ENCODE results near the gene ANKRD28.

The ANKRD28 gene

GRCh38 chr3:15726881-15727280, 70.9 kb downstream of the ANKRD28 start:
- TF ChIP-seq, protein P1, sequence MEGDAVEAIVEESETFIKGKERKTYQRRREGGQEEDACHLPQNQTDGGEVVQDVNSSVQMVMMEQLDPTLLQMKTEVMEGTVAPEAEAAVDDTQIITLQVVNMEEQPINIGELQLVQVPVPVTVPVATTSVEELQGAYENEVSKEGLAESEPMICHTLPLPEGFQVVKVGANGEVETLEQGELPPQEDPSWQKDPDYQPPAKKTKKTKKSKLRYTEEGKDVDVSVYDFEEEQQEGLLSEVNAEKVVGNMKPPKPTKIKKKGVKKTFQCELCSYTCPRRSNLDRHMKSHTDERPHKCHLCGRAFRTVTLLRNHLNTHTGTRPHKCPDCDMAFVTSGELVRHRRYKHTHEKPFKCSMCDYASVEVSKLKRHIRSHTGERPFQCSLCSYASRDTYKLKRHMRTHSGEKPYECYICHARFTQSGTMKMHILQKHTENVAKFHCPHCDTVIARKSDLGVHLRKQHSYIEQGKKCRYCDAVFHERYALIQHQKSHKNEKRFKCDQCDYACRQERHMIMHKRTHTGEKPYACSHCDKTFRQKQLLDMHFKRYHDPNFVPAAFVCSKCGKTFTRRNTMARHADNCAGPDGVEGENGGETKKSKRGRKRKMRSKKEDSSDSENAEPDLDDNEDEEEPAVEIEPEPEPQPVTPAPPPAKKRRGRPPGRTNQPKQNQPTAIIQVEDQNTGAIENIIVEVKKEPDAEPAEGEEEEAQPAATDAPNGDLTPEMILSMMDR (IDR thresholded peaks at IDR 0.05; ENCODE audit: insufficient read depth, low read length, missing control alignments): no peak
- ChIA-PET POLR2A (no interaction called here), CTCF (interaction anchor here (1.0 to 1.1 kb wide), 2 partner anchors 85 to 96 kb away, joined by 3 read pairs; no protein-coding TSS in a partner anchor)
- no peak overlapping the region for H3K4me3 ChIP-seq (ENCODE audit: low read depth, low read length)
- DNase-seq (ENCODE audit: low read depth, low spot score): no peak

- CTCF ChIA-PET: interaction anchor here (0.6 to 1.0 kb wide), 2 partner anchors 9 to 86 kb away, joined by 3 read pairs; no protein-coding TSS in a partner anchor
These were observed 71.7 kb downstream of the ANKRD28 start for GRCh38 chr3:15726043-15726442.

DNA sequence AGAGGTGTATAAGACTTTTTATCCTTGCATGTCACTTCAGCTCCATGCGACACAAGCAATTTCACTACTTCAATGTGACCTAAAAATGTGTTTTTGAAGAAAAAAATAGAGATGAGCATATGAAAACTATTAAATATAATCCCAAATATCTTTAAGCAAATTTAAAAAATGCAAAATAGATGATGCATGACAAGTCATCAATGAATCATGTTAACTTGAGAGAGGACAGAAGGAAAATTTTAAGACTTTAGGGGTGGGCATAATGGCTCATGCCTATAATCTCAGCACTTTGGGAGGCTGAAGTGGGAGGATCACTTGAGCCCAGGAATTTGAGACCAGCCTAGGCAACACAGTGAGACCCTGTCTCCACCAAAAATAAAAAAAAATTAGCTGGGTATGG, 73.3 kb downstream of the ANKRD28 start:
- POLR2A ChIA-PET: no interaction called here
- no peak overlapping the region for H3K4me3 ChIP-seq (ENCODE audit: low read depth, low read length)
- CTCF ChIA-PET: no interaction called here
- TF ChIP-seq, protein P1 (IDR thresholded peaks at IDR 0.05; ENCODE audit: insufficient read depth, low read length, missing control alignments): no peak
- DNase-seq (ENCODE audit: low read depth, low spot score): no peak

More at GRCh38 chr3:15726043-15726442, 71.7 kb downstream of the ANKRD28 start:
- TF ChIP-seq, protein P1 (IDR thresholded peaks at IDR 0.05; ENCODE audit: insufficient read depth, low read length, missing control alignments): no peak
- DNase-seq (ENCODE audit: low read depth, low spot score): no peak
- POLR2A ChIA-PET: no interaction called here
- H3K4me3 ChIP-seq (ENCODE audit: low read depth, low read length): no peak overlapping the region

DNA sequence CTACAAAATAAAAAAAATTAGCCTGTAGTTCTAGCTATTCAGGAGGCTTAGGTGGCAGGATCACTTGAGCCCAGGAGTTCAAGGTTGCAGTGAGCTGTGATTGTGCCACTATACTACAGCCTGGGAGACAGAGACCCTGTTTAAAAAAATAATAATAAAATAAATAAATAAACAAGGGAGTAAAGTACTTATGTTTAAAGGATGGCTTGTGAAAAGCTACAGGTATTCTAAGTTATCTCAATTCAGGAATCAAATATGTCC, 74.2 kb downstream of the ANKRD28 start:
- CTCF ChIA-PET: no interaction called here
- POLR2A ChIA-PET: no interaction called here
- TF ChIP-seq, protein P1 (IDR thresholded peaks at IDR 0.05; ENCODE audit: insufficient read depth, low read length, missing control alignments): no peak
- no peak overlapping the region for H3K4me3 ChIP-seq (ENCODE audit: low read depth, low read length)
- no peak for DNase-seq (ENCODE audit: low read depth, low spot score)

DNA sequence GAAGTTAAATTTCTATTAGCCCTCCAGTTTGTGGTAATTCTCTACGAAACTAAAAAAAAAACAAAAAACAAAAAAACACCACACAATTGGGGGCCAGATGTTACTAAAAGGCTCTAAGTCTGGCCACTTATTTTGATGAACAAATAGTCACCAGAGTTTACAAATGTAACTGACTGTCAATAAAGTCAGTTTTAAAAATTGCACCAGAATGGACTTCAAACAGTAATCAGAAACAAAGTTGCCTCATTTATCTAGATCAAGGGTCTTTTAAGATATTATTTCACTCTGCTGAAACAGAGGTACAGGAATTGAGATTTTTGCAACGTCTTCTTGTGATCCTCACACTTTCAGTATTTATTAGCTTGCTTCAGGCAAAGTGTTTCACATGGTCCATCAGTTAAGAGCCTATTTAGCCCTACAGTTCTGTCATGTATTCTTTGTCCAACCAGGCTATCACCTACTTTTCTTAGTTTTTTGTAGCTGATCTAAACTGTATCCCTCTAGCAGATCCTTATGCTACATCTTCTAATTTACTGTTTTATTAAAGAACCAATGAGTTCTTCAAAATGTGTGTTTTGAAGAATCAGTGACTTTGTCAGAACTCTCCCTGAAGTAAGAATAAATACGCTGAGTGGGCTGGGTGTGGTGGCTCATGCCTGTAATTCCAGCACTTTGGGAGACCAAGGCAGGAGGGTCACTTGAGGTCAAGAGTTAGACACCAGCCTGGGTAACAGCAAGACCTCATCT, 74.7 kb downstream of the ANKRD28 start:
- H3K4me3 ChIP-seq (ENCODE audit: low read depth, low read length): no peak overlapping the region
- DNase-seq (ENCODE audit: low read depth, low spot score): no peak
- ChIA-PET POLR2A (no interaction called here), CTCF (no interaction called here)
- TF ChIP-seq, protein P1 (IDR thresholded peaks at IDR 0.05; ENCODE audit: insufficient read depth, low read length, missing control alignments): no peak

DNA sequence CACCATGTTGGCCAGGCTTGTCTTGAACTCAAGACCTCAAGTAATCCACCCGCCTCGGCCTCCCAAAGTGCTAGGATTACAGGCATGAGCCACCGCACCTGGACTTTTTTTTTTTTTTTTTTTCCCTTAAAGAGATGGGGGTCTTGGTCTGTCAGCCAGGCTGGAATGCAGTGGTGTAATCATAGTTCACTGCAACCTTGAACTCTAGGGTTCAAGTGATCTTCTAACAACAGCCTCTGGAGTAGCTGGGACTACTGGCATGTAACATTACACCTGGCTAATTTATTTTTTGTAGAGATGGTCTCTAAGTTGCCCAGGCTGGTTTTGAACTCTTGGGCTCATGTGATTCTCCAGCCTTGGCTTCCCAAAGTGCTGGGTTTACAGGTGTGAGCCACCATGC, 81.6 kb downstream of the ANKRD28 start:
- ChIA-PET CTCF (no interaction called here), POLR2A (no interaction called here)
- TF ChIP-seq, protein P1 (IDR thresholded peaks at IDR 0.05; ENCODE audit: insufficient read depth, low read length, missing control alignments): no peak
- H3K4me3 ChIP-seq (ENCODE audit: low read depth, low read length): no peak overlapping the region
- no peak for DNase-seq (ENCODE audit: low read depth, low spot score)

Data from AG04449 (cell line).